CD14-positive monocyte (primary cell): ENCODE results near the gene FAM110D. TPM values are rescaled to one million over a fixed set of nuclear protein-coding genes. Genes with fewer than 3 reads are reported as not detected.

Experiments
- DNase-seq, 3 donors: peaks; one replicate each; pipeline ENCODE4 v3.0.0-alpha.2; 2011 to 2022
- H2AFZ ChIP-seq: 2 replicates; pipeline ENCODE4 v1.6.0; 2012; ENCODE audit warnings: mild to moderate bottlenecking, low read depth, low read length, inconsistent platforms; ENCODE audit not compliant: insufficient read depth, poor library complexity, severe bottlenecking
- H3K27ac ChIP-seq, 2 donors: 1 replicate in 1 of 2; 2 replicates in 1 of 2; pipeline ENCODE4 v1.5.1; 2012 to 2013; ENCODE audit warnings: low read length in 2 of 2, control low read depth in 1 of 2, inconsistent platforms in 1 of 2, low read depth in 1 of 2, mild to moderate bottlenecking in 1 of 2
- H3K27me3 ChIP-seq, 2 donors: one replicate each; pipeline versions ENCODE4 v1.6.0 to v1.6.1; 2011 to 2013; ENCODE audit warnings: low read length in 2 of 2; ENCODE audit not compliant: control insufficient read depth in 2 of 2, insufficient read depth in 2 of 2
- H3K36me3 ChIP-seq, 2 donors: replicated peaks in 1 of 2; 1 replicate in 1 of 2; 2 replicates in 1 of 2; pipeline versions ENCODE4 v1.5.1 to v1.6.1; 2012 to 2013; ENCODE audit warnings: low read length in 2 of 2, control low read depth in 1 of 2, inconsistent platforms in 1 of 2, mild to moderate bottlenecking in 1 of 2; ENCODE audit not compliant: insufficient read depth in 2 of 2, control insufficient read depth in 1 of 2
- H3K4me1 ChIP-seq, 2 donors: 1 replicate in 1 of 2; 2 replicates in 1 of 2; pipeline versions ENCODE4 v1.5.1 to v1.6.1; 2012 to 2013; ENCODE audit warnings: low read length in 2 of 2, control low read depth in 1 of 2, inconsistent platforms in 1 of 2, mild to moderate bottlenecking in 1 of 2, moderate library complexity in 1 of 2; ENCODE audit not compliant: insufficient read depth in 2 of 2, control insufficient read depth in 1 of 2
- H3K4me2 ChIP-seq: replicated peaks from 2 replicates; pipeline ENCODE3; 2012; ENCODE audit warnings: low read length, moderate library complexity, mild to moderate bottlenecking; ENCODE audit not compliant: poor library complexity, severe bottlenecking; ENCODE audit errors: extremely low read depth
- H3K4me3 ChIP-seq, 3 experiments: fragments of 200-600 bp in 1 of 3; sonication (generic) in 1 of 3; replicated peaks in 1 of 3; 1 replicate in 2 of 3; 2 replicates in 1 of 3; pipeline ENCODE4 v1.5.1; 2011 to 2013; ENCODE audit warnings: low read length in 3 of 3, mild to moderate bottlenecking in 3 of 3, control low read depth in 2 of 3, low read depth in 2 of 3, inconsistent platforms in 1 of 3, moderate library complexity in 1 of 3
- H3K79me2 ChIP-seq: 2 replicates; pipeline ENCODE4 v1.6.0; 2012; ENCODE audit warnings: mild to moderate bottlenecking, control low read depth, inconsistent platforms, low read length, moderate library complexity; ENCODE audit not compliant: insufficient read depth
- H3K9ac ChIP-seq: 2 replicates; pipeline ENCODE4 v1.6.0; 2017; ENCODE audit warnings: low read length, mild to moderate bottlenecking; ENCODE audit not compliant: insufficient read depth, poor library complexity, severe bottlenecking
- H3K9me3 ChIP-seq, 2 donors: replicated peaks in 1 of 2; 1 replicate in 1 of 2; 2 replicates in 1 of 2; pipeline versions ENCODE4 v1.5.1 to v1.6.1; 2012 to 2013; ENCODE audit warnings: low read length in 2 of 2, control low read depth in 1 of 2; ENCODE audit not compliant: control insufficient read depth in 1 of 2, insufficient read depth in 1 of 2
- H4K20me1 ChIP-seq: 2 replicates; pipeline ENCODE4 v1.6.0; 2012; ENCODE audit warnings: mild to moderate bottlenecking, low read length, control low read depth, moderate library complexity; ENCODE audit not compliant: insufficient read depth
- H3K27ac Mint-ChIP-seq, 7 donors: one replicate each; pipeline ENCODE4 v1.8.0; 2020; ENCODE audit warnings: mild to moderate bottlenecking in 7 of 7, mixed read lengths in 7 of 7, moderate library complexity in 6 of 7, inconsistent platforms in 2 of 7
- H3K27me3 Mint-ChIP-seq, 3 donors: one replicate each; pipeline ENCODE4 v1.8.0; 2021 to 2022; ENCODE audit warnings: low read depth in 3 of 3, mild to moderate bottlenecking in 3 of 3, mixed read lengths in 3 of 3, moderate library complexity in 3 of 3, inconsistent platforms in 1 of 3
- H3K36me3 Mint-ChIP-seq, 2 donors: one replicate each; pipeline ENCODE4 v1.8.0; 2020; ENCODE audit warnings: mixed read lengths in 2 of 2, inconsistent platforms in 1 of 2, mild to moderate bottlenecking in 1 of 2
- H3K4me1 Mint-ChIP-seq: one replicate; pipeline ENCODE4 v1.8.0; 2020; ENCODE audit warnings: mild to moderate bottlenecking, mixed read lengths
- H3K4me3 Mint-ChIP-seq, 2 donors: one replicate each; pipeline ENCODE4 v1.8.0; 2020; ENCODE audit warnings: mild to moderate bottlenecking in 2 of 2, mixed read lengths in 2 of 2, moderate library complexity in 1 of 2
- H3K9me3 Mint-ChIP-seq, 7 donors: one replicate each; pipeline ENCODE4 v1.8.0; 2020 to 2022; ENCODE audit warnings: mixed read lengths in 7 of 7, mild to moderate bottlenecking in 6 of 7, moderate library complexity in 6 of 7, inconsistent platforms in 2 of 7
- CTCF ChIP-seq: fragments of 200-600 bp; IDR thresholded peaks from one replicate; pipeline ENCODE4 v1.8.0; 2022; ENCODE audit warnings: antibody characterized with exemption, mild to moderate bottlenecking
- WGBS: methylation state at CpG from one replicate; pipeline ENCODE4 v1.1.5; 2013; ENCODE audit warnings: missing lambda C conversion rate; ENCODE audit not compliant: insufficient coverage; 5-methylcytosine and 5-hydroxymethylcytosine counted together
- intact Hi-C, 2 donors: fragments of 100-400 bp; cut with micrococcal nuclease; formaldehyde crosslinking; loops; one replicate each; pipeline versions ENCODE4 v1.15.0 to v1.15.1; 2023
- polyA plus RNA-seq, 3 donors: library from polyadenylated mRNA; depleted of rRNA in 1 of 3; unstranded in 2 of 3; stranded (reverse) in 1 of 3; fragments of 300-500 nt in 2 of 3; fragments of >200 nt in 1 of 3; fragmentation: Illumina TruSeq in 2 of 3; gene quantifications; 1 replicate in 2 of 3; 2 replicates in 1 of 3; pipeline ENCODE4 v1.2.3, GENCODE V29; 2012 to 2021

FAM110D gene
- polyA plus RNA-seq, 3 donors, result not detected

GRCh38 chr1:26110731-26111529 lies 47.9 kb upstream of the FAM110D start:
- no peaks in the 10 kb centered on the region for H3K9me3 ChIP-seq

More at GRCh38 chr1:26110731-26111529, 47.9 kb upstream of the FAM110D start:
- Histone ChIP-seq H3K27ac (peak overlapping the region; percentile 19 to 86), H3K4me2 (peak overlapping the region; percentile 95), H3K36me3 (peaks cover 10 to 21% of the 10 kb centered on the region in 2 donors), H3K79me2 (peaks cover 53% of the 10 kb centered on the region), H2AFZ (peak overlapping the region; percentile 88), H4K20me1 (no peaks in the 10 kb centered on the region), H3K9ac (peak overlapping the region; percentile 89), H3K4me1 (peaks cover 18 to 25% of the 10 kb centered on the region in 2 donors), H3K27me3 (no peaks in the 10 kb centered on the region), H3K4me3 (peak overlapping the region; percentile 66 to 99 (median 84))
- H3K27me3 Mint-ChIP-seq, result peaks cover 3 to 4% (median 3%) of the 10 kb centered on the region in 3 donors
- H3K27ac Mint-ChIP-seq, result peak overlapping the region; percentile 14 to 91 (median 85)
- intact Hi-C loops, result loop anchor here in 1 of 2 donors (2.0 to 10.0 kb wide), 2 partner anchors 16 to 204 kb away; partner anchors contain the start of gene CD52
- no peaks in the 10 kb centered on the region for H3K9me3 Mint-ChIP-seq
- under 1% methylated on average over 85 of the region's 85 CpGs for WGBS
- peak; percentile 49 to 71 (median 54) for DNase-seq
- H3K4me1 Mint-ChIP-seq, result peaks cover 17% of the 10 kb centered on the region
- TF ChIP-seq CTCF, result no peak
- peaks cover 13 to 20% of the 10 kb centered on the region in 2 donors for H3K36me3 Mint-ChIP-seq
- peak overlapping the region; percentile 90 to 95 for H3K4me3 Mint-ChIP-seq
